ENCODE data around the gene IQCK.

Gene IQCK

DNA sequence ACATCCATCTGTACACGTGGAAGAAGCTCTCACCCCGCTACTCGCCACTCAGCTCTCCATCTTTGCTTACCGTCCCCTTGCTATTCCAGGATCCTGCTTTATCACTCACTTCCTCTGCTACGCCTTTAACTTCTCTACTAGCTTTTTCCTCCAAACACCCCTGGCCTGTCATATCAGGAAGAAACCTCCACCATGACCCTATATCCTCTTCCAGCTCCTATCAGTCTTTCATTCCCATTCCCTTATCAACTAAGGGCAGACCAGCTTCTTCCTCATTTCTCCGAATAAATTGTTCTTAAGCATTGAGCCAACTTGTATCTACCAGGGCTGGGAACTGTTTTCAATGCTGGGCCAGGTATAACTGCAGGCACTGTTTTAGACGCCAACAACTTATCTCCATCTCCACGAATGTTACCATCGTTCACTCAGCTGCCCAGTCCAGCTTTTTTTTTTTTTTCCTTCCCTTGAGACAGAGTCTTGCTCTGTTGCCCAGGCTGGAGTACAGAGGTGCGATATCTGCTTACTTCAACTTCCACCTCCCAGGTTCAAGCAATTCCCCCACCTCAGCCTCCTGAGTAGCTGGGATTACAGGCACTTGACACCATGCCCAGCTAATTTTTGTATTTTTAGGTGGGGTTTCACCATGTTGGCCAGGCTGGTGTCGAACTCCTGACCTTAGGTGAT, 4.3 kb downstream of the IQCK start:
- no peak for DNase-seq

GRCh38 chr16:19722981-19723380, 4.9 kb downstream of the IQCK start:
- DNase-seq = no peak

- DNase-seq = no peak
Observed at GRCh38 chr16:19728636-19728965, 10.5 kb downstream of the IQCK start.

DNA sequence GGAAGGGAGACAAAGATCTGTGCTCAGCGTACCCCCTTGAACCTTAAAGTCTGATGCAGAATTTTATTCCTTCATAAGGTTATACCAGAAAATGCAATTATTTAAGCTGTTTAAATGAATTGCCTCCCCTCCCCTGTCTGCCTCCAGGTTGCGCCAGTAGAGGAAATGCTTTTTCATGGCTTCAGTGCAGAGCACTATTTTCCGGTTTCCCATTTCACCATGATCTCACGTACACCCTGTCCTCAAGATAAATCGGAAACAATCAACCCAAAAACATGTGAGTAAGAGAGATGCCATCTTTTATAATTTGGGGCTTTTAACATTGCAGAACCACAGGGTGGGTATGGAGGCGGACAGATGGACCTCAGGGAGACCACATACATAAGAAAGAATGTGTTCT, 15.5 kb downstream of the IQCK start:
- no peak for DNase-seq

GRCh38 chr16:19735074-19735867, 17.2 kb downstream of the IQCK start:
- no peak for DNase-seq

- no peak for DNase-seq
Observed at GRCh38 chr16:19737306-19738038, 19.4 kb downstream of the IQCK start.

DNA sequence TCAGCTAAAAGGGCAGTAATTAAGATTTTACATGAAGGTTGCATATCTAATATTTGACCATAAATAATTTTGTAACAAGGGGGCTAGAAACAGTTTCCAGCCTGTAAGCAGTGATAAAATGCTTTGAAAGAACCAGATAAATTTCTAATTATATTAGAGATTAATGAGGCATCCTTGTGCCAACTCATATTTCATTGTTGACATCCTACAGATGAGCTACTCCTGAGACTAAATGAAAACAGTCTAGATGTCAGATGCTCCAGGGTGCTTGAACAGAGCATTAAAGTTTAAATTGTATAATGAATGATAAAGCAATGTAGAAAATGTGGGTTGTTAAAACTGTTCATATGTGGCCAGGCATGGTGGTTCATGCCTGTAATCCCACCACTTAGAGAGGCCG, 23.3 kb downstream of the IQCK start:
- no peak for DNase-seq

DNA sequence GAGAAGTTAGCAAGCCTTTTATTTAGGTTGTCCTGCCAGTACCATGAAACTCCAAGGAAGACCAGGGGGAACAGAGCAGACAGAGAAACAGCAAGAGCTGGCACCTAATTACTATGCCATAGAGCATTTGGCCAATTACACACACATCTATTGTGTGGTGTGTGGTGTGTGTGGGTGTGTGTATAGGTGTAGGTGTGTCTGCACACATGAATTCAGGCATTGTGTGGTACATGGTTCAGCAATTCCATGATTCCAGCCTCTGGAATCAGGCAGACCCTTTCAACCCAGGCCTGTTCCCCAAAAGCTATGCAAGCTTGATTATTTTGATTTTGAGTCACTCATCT, 25.7 kb downstream of the IQCK start:
- DNase-seq = no peak

DNA sequence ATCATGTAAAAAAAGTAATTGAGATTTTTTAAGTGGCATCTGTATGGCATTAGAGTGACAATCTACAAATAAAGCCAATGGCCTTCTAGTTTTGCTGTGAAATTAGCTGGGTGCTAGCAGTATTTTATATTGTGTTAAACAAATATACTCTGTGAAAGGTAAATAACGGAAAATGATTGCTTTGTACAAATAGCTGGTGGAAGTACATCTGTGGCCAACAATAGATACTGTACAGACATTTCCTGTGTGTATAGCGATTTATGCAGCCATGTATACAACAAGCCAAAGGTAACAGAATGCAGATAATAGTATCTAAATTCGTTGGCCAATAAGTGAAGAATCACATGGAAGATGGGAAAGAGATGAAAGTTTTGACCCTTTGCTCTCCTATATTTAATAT, 26.6 kb downstream of the IQCK start:
- DNase-seq = no peak

DNA sequence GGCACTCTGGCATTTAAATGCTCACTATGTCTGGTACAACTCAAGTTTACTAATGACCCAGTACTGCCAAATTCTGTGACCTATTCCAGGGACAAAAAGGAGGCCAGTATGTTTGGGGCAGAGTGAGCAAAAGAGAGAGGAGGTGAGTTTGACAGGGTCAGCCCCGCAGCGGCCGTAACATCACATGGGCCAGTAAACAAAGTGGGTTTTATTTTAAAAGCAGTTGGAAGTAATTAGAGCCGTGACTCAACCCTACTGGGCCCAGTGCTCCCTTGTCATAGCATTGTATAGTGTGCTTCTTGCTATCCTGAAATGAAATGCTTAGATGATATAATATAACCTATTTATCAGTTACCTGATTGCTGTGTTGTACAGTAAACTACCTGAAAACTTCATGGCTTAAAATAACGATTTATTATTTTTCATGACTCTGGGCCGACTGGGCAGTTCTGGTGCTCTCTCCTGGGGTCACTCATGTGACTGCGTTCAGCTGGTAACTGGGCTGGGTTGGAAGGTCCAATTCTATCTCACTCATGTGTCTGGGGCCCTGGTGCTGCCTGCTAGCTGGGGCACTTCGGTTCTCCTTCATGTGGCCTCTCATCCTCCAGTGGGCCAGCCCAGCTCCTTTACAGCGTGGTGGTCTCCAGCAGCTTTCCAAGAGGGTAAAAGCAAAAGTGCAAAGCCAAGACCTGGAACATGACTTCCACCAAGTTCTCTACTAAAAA, 27.4 kb downstream of the IQCK start:
- DNase-seq = no peak

- DNase-seq = no peak
Observed at GRCh38 chr16:19746561-19746960, 28.5 kb downstream of the IQCK start.

GRCh38 chr16:19748389-19749168, 30.5 kb downstream of the IQCK start:
- DNase-seq = no peak

DNA sequence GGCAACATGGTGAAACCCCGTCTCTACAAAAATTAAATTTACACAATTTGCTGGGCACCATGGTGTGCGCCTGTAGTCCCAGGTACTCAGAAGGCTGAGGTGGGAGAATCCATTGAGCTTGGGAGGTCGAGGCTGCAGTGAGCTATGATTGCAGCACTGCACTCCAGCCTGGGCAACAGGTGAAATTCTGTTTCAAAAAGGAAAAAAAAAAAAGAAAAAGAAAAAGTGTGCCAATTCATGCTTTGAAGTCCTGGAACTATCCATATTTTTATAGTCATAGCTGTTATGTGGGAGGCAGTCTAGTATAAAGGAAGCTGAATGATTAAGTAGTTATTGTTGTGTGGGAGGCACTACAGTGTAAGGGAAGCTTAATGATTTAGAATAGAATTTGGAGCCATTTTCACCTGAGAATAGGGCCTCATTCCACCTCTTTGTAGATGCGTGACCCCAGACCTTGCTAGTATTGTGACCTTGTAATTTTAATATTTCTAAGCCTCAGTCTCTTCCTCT, 31.6 kb downstream of the IQCK start:
- DNase-seq = no peak

DNA sequence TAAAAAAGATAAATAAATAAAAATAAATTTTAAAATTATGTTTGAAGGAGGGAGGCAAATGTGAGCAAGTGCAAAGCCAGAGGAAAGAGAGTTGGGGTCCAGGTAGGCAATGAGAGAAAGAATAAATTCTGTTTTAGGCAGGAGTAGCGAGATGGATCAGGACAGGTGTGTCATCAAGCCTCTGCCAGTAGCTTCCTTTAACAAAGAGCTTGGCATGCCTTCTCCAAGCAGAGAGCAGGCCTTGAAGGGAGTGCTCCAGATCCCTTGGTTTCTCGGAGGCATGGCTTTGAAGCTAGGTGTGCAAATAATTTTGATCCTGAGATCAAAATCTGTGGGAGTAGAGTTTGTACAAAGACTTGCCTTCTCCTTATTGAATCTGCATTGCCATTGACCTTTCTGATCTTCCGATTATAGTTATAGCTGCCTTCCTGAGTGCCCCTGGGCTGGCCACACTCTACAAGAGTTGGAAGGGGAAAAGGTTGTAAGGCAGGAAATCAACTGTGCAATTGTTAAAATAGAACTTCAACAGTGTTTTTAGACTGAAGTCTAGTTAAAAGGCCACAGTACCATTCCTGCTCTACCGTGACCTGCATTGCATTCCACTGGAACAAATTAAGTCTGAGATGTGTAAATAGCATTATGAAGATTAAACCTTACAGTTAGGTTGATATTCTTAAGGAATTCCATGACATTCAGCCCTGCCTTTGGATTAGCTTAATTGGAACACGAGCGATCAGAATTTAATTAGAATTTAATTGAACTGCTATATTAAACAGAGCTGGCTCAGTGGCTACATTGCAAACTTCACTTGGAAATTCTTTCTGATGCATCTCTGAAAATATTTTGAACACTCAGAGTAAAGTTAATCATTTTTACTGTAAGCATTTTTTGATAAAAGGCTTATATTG, 33.7 kb downstream of the IQCK start:
- DNase-seq = no peak

DNA sequence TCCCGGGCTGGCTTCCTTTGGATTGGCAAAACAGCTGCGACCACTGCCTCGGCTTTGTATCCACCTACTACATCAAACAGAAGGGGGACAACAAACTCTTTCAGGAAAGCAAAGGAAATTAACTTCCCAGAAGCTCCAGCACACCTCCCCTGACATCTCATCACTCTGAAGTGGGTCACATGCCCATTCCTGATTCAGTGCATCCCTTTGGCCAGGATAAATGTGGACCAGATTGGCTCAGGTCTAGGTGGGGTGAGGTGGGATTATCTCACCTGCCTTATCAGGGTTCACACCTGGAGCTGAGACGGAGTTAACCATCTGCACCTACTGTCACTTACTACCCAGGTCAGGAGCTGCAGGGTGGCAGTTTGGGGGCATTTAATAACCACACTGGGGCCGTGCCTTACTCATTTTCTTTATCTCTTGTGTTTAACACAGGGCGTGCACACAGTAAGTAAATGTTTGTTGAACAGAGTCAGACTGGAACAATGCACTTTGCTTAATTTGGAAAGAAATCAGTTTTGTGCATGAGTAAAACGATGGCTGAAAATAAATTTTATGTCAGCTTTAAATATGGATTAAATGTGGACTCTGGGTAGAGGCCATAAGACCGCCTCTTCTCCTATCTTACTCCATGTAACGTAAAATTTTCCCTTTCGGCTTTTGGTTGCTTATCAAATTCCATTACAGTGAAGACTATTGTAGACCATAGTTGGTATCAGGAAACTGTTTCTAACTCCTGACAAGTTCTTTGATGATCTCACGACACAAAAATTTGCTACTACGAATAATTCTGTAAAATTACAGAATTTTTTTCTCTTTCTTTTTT, 36.0 kb downstream of the IQCK start:
- no peak for DNase-seq

DNA sequence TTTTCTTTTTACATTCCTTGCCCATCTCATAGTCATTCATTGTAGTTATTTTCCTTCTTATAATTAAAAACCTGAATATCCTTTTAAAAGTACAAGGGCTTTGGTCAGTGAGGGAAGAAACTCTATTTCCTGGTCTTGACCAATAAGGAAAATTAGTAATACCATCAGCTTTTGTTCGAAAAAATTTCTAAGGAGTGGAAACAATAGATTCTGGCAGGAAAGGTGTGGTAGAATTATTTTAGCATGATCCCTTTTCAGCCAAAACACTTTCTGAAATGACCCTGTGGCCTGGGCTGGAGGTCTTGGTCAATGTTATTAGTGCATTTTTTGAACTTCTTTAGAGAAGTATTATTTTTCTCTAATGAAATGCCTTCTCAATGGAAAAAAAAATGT, 36.6 kb downstream of the IQCK start:
- DNase-seq = no peak

- DNase-seq = no peak
Observed at GRCh38 chr16:19755268-19755667, 37.2 kb downstream of the IQCK start.

GRCh38 chr16:19757026-19757425, 39.0 kb downstream of the IQCK start:
- no peak for DNase-seq

GRCh38 chr16:19757762-19758595, 39.9 kb downstream of the IQCK start:
- no peak for DNase-seq
